Fibroblast of upper back skin (primary cell): ENCODE data around the gene NGEF.
A peak's percentile ranks its signal among the peaks of the same experiment; 100 is the strongest.
"Not testable (repeated sequence)": the region's sequence is repeated elsewhere in the genome, so short reads cannot be mapped to it uniquely, and the experiment has no call there.

Experiments used
- DNase-seq: peaks from one replicate; pipeline ENCODE4 v3.0.0-alpha.2; 2013

Gene NGEF, protein sequence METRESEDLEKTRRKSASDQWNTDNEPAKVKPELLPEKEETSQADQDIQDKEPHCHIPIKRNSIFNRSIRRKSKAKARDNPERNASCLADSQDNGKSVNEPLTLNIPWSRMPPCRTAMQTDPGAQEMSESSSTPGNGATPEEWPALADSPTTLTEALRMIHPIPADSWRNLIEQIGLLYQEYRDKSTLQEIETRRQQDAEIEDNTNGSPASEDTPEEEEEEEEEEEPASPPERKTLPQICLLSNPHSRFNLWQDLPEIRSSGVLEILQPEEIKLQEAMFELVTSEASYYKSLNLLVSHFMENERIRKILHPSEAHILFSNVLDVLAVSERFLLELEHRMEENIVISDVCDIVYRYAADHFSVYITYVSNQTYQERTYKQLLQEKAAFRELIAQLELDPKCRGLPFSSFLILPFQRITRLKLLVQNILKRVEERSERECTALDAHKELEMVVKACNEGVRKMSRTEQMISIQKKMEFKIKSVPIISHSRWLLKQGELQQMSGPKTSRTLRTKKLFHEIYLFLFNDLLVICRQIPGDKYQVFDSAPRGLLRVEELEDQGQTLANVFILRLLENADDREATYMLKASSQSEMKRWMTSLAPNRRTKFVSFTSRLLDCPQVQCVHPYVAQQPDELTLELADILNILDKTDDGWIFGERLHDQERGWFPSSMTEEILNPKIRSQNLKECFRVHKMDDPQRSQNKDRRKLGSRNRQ

DNA sequence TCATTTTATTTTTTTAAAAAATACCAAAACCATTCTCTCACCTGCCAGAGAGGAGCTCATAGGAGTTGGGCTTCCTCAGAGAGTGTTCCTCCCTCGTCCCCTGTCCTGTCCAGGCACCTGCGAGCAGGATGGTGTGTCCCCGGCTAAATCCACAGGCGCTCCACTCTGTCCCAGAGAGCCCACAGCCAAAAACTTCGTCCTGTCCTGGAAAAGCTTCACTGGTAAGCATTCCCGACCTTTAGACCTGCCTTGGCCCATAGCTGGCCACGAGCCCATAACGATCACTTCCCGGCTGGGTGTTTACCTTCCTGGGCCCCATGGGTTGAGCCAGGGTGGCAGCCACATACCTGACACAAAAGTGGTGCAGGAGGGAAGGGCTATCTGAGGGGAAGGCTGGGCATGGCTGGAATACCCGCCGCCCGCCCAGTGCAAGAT lies at the start of gene NGEF:
Gene NGEF (minus strand): TSS at position 230 of the 435 bp plus-strand sequence. CDS start 38,366 bp downstream, outside the sequence.
- DNase-seq: no peak

DNA sequence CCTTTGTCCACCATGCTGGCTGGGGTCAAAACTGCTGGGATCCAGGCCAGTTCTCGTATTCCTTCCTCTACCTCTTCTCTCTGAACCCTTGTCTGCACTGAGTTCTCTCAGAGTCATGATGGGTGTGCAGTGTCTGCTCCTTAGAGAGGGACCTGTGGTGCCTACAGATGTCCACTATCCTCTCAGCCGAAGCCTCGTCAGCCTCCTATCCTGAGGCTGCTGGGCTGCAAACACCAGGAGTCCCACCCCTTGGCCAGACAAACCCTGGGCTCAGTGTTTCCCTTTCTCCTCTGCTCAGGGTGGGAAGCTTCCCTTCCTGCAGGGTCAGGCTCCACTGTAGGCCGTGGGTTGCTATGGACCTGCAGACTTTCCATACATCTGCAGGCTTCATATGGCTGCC lies 49.4 kb upstream of the NGEF start:
- no peak for DNase-seq

DNA sequence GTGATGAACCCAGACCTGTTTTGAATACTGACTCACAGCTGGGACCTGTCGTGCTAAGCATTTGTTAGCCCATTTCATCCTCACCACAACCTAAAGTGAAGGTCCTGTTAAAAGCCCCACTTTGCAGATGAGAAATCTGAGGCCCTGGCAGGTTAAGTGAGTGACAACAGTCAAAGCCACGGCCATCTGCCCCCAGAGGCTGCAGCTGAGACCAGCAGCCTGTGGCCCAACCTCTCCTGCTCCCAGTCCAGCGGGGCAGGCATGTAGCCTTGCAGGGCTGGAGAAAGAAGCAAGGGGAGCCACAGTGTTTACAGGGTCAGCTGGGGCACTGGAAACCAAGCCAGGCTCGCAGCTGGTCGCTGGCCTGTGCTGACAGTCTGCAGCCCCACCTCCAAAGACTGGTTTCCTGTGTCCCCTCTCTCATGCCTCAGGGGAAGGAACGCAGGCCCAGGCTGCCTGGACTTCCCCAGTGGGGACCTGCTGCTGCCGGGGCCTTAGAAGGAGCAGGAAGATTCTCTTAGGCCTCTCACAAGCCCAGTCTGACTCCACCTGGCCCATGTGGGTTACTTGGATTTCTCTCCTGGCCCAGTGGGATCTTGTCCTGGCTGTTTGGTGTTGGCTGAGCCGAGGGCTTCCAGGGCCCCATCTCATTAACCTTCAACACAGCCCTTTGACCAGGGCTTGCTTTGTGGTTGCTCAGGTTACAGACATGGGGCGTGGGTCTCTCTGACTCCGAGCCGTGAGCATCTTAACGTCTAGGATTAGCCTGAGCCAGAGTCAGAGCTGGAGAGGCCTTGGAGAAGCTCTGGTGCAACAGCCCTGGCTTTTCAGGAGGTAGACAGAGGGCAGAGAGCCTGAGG lies 48.8 kb upstream of the NGEF start:
- no peak for DNase-seq

DNA sequence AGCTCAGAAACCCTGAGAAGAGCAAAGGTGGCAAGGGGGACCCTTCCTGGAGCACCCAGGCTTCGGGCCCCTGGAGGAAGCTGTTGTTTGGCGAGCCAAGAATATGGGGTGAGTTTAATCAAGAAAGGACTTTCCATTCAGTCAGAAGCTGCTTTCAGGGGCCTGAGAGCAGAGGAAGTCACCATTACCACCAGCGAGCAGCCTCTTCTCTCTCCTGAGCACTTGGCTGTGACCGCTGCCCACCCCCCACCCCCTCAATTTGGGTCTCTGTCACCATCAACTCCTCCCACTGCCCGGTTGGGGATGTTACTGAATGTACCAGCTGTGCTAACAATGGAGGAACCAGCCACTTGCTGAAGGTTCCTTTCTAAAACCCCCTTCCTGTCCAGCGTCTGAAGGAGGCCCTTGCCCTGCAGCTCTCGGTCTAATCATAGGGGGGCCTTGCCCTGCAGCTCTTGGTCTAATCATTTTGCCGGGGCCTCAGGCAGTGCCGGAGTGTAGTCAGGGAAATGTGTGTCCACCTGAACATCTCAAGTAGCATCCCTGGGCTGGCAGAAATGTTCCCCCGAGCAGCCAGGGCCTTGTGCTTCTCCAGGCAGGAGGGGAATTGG lies 48.0 kb upstream of the NGEF start:
- DNase-seq: no peak

DNA sequence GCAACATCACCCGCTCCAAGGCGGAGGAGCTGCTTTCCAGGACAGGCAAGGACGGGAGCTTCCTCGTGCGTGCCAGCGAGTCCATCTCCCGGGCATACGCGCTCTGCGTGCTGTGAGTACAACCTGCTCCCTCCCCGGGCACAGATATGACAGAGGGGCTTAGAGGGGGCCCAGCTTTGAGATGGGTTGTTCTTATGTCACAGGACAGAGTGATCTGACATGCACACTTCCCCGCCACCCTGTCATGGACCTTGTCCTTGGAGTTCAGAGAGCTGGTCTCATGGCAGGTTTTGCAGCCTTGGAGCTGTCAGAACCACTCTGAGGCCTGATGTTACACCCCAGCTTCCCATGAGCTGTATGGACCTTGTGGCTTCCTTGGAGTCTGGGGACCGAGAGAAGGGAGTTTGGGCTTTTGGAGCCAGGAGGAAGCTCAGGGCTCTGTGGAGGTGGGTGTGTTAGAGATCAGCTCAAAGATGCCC lies 47.5 kb upstream of the NGEF start:
- no peak for DNase-seq

DNA sequence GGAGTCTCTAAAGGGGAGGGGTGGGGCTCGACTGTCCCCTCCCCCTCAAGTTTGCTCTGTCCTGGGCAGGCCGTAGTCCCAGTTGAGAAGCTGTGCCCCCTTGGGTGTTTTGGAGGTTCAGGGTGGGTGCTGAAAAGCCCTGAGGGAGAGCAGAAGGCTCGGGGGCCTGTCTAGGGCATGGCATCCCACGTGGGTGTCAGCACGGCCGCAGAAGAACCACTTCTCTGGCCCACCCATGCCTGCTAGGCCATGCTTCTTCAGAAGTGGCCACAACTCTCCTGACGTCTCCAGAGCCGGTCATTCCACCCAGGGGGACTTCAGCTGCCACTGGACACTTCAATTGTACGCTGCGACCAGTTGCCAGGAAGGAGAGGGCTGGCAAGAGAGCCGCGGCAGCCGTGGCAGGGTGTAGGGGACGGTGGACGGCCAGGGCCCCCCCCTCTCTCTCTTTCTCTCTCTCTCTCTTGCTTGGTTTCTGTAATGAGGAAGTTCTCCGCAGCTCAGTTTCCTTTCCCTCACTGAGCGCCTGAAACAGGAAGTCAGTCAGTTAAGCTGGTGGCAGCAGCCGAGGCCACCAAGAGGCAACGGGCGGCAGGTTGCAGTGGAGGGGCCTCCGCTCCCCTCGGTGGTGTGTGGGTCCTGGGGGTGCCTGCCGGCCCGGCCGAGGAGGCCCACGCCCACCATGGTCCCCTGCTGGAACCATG lies 46.9 kb upstream of the NGEF start, which contains the start of gene INPP5D:
Gene INPP5D (plus strand): TSS at position 546 of the 704 bp plus-strand sequence. CDS start 137 bp downstream, at position 683.
- no peak for DNase-seq

DNA sequence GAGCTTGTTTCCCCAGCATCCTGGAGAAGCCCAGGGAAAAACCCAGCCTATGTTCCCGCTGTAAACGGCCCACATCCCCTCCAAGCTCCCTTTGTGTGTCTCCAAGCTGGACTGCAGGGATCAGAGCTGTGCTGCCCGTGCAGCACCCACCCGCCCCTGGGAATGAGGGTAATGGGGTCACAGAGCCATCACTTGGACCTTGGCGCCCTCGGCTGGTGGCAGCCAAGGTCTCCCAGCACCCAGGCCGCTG lies 46.4 kb upstream of the NGEF start:
- no peak for DNase-seq

DNA sequence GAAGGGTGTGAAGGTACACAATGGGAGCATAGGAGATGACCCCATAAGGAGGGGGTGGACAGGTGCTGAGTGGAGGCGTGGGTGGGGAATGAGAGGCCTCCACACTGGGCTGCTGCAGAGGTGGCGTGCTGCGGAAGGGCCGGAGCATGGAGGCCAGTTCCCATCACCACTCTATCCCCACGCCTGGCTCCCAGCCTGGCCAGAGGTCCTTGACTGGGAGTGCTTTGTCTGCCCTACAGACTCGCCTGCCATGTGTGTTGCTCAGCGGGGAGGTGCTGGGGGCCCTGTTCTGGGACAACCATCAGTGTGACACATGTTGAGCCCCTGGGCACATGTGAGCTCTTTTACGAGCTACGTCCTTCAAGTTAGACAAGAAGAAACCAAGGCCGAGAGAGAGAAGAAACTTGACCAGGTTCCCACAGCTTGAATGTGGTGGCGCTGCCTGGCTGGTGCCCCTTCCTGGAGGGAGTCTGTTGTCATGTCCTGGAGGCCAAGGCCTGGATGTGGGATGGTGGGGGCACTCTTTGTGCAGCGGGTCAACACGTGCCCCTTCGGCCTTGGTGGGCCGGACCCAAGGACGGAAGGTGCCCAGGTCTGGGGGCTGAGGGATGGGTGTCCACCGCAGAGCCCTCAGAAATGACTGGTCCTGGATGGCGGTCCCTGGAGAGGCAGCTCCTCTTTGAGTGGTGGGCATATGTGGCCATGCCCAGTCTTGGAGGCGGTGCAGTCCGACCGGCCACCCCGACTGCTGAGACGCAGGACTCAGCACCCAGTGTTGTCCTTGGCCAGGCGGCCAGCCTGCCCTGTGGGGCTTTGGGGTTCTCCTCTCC lies 45.9 kb upstream of the NGEF start:
- DNase-seq: no peak

DNA sequence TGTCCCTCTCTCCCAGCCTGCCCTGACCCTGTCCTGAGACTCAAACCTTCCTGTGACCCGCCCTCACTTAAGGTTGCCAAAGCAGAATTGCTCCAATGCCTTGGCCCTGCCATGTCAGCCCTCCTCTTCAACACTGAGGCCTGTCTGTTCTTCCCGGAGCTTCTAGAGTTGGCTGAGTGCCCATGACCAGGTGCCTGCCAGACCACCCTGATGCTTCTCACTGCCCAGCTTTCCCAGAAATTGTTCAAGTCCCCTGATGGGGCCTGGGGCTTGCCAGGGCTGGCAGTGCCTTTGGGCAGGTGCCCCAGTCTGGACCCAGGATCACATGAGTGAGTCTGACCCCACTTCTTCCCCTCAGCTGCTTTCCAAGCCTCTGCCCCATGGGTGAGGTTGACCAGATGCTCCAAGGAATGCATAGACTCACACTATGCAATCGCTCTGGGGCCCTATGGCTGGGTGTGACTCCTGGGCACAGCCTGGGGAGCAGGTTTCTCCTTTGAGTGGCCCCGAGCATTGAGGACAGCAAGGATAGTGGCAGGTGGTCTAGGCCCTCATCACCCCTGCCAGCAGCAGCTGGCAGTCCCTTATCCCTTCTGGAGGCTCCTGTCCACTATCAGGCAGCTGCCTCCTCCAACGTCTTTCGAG lies 44.0 kb upstream of the NGEF start:
- DNase-seq: no peak

DNA sequence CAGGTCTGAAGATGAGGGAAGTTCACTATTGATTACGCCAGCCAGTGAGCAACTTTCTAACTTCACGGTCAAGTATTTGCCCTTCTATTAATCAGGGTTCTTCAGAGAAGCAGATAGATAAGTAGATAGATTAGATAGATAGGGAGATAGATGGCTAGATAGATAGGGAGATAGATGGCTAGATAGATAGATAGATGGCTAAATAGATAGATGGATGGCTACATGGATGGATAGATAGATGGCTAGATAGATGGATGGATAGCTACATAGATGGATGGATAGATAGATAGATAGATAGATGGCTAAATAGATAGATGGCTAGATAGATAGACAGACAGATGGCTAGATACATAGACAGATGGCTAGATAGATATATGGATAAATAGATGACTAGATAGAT lies 42.3 kb upstream of the NGEF start:
- no peak for DNase-seq

DNA sequence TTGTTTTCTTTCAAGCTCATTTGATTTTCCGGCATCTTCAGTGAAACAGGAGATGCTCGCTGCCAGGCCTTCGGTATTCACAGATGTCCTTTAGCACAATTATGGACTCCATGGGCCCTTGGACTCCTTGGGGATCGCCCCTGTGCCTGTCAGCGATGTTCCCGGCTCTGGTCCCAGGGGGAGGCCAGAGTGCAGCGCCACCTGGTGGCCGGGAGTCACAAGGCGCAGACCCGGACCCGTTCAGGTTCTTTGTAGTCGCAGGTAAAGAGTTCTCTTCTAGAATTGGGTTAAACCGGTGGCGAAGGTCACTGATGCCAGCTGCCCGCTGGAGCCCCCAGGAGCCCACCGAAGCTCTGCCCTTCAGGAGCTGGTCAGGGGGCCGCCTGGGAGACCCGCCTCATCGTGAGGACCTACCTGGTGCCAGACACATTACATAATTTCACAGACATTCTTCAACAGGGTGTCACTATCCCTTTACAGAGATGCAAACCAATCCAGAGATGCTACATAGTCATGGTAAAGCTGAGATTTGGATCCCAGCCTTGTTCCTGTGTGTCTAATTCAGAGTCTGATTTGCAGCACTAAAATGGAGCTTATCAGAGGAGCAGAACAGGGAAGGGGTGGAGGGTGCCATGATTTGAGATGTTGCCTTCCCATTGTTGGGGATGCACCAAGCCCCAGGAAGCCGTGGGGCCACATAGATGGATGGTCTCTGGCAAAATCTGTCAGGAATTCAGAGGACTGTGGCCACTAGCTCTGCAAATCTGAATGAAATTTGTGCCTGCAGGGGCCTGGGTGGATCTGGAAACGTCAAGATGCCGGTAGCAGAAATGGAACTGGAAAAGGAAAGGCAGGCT lies 41.1 kb upstream of the NGEF start:
- DNase-seq: peak; percentile 29

DNA sequence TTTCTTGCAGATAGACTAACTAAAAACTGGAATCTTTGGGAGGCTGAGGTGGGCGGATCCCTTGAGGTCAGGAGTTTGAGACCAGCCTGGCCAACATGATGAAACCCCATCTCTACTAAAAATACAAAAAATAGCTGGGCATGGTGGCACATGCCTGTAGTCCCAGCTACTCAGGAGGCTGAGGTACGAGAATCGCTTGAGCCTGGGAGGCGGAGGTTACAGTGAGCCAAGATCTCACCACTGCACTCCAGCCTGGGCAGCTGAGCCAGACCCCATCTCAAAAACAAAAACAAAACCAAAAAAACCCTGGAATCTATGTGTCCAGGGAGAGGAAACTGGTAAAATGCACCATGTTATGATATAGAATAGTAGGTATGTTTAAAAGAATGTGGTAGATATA lies 39.5 kb upstream of the NGEF start:
- DNase-seq: not testable (repeated sequence)

DNA sequence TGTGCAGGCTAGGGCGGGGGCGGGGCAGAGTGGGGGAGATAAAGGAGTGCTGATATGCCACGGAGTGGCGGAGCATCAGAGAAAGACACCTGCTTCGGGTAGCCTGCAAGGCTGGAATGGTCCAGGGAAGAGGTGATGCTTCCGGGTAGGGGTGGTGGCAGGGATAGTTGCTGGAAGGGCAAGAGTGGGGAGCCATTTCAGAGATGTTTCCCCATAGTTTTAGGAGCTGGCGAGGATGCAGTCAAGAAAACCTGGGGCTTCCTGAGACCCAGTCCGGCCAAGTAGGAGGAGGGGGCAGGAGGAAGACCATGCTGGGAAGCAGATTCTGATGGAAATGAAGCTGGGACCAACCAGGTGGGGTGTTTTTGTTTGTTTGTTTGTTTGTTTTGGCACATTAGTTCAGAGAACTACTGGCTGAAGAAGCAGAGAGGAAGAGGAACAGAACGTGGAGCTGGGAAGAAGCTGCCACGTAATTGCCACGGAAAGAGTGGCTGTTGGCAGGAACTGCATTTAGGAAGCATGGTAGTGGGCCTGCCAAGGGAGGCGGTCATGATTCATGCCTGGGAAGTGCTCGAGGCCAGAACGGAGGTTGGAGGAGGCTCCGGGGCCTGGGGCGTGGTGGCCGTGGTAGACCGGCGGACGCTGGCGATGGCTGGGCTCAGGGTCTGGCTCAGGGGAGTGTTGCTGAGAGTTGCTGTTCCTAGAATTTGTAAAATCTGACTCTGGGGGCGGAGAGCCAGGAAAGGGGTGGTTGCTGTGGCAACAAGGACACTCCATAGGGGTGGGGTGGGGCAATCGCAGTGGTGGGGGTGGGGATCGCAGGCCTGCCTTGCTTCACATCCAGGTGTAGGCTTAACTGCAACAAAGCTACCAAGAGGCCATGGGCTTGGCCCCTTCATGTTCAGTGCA lies 38.4 kb upstream of the NGEF start:
- DNase-seq: peak; percentile 51

DNA sequence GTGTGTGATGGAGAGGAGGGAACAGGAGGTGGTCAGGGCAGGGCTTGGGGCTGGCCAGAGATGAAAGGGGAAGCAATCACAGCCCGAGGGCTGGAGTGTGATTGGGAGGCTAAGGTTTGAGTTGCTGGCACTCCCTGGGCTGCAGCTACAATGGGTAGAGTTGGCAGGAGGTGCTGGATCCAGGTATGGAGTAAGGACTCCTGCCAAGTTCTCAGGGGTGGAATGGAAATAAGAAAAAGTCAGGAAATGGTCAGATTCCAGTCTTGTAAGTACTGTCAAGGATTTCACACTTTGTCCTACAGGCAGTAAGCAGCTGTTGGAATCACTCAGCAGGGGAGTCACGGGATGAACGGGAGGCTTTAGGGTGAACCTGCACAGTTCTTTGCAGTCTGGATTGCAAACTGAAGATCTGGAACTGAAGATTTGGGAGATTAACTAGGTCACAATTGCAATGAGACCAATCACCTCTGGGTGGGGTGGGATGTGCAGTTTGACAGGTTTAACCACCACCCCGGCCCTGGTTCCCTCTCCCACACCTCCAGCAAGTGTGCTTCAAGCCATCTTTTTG lies 36.2 kb upstream of the NGEF start:
- no peak for DNase-seq

DNA sequence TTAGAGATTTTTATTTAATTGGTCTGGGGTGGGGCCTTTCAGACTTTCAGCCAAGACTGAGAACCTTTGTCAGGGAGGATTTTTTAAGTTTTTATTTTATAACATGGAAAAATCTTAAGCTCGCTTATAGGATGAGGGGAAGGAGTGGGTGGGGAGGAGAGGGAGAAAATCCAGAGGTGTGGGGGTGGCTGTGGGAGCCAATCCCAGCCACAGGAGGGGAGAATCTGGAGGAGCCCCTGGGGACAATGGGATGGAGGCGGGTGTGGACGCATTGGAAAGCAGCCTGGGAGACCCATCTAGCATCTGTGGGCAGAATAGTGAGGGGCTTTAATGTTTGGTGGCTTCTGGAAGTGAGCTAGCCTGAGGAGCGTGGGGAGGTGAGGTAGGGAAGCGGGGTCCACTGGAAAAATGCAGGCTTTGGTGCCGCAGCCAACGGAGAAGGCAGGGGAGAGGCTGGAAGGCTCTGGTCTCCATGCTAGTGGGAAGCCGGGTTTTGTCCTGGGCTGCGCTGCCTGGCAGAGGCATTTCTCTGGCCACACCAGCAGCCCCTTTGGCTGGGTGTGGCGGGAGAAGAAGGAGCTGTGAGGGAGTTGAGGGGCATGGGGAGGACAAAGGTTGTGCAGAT lies 35.6 kb upstream of the NGEF start:
- DNase-seq: no peak

DNA sequence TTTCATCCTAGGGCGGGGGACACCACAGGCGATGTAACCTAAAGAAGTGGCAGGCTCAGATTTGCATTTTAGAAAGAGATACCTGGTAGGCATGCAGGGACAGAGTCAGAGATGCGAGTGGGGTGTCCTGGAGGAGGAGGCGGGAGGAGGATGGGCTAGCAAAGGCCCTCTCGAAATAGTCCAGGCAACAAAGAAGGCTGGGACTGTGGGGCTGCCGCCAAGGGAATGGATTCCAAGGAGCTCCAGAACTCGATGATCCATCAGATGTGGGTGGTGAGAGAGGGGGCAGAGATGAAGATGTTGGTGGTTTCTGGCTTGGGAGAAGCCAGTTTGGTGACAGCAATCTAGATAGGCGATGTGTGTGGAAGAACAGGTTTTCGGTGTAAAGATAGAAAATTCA lies 34.6 kb upstream of the NGEF start:
- DNase-seq: no peak

DNA sequence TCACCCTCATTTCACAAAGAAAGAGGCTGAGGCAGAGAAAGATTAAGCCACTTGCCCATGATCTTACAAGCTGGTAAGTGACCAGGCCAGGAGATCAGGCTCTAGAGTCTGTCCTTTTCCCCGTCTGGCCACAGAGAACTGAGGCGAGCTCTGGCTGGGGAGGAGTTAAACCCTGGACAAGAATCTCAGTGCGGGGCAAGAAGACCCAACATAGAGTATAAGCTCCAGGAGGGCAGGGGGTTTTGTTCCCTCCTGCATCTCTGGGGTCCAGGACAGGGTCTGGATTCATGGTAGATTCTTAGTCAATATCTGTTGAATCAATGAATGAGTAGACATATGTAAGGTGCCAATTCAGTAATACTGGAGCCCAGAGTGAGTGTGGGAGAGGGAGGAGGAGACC lies 34.1 kb upstream of the NGEF start:
- no peak for DNase-seq
